CD4-positive, alpha-beta T cell treated with Interferon alpha-2 for 1 hour (primary cell): ENCODE data around the gene SHROOM2.
"Not testable (repeated sequence)": the region's sequence is repeated elsewhere in the genome, so short reads cannot be mapped to it uniquely, and the experiment has no call there.

Source experiments
- DNase-seq, 2 donors: peaks; one replicate each; pipeline ENCODE4 v3.0.0-alpha.2; 2020 to 2022

SHROOM2 gene

DNA sequence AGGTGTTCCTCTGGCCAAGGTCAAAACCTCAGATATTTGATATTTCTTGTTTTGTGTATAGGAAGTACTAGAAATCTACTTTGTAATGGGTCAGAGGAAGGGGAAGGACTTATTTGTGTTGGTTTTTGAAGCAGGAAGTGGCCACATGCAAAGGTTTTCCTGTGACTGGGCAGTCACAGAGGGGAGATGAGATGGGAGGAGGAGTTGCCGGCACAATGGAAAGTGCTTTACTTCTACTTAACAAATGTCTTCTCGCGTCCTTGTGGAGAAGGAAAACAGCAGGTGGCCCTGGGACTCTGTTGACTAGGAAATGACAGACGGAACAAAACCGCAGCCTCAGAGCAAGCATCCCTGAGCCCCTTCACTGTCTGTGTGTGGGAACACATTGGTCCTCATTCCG lies 46.6 kb downstream of the SHROOM2 start:
- DNase-seq = no peak

DNA sequence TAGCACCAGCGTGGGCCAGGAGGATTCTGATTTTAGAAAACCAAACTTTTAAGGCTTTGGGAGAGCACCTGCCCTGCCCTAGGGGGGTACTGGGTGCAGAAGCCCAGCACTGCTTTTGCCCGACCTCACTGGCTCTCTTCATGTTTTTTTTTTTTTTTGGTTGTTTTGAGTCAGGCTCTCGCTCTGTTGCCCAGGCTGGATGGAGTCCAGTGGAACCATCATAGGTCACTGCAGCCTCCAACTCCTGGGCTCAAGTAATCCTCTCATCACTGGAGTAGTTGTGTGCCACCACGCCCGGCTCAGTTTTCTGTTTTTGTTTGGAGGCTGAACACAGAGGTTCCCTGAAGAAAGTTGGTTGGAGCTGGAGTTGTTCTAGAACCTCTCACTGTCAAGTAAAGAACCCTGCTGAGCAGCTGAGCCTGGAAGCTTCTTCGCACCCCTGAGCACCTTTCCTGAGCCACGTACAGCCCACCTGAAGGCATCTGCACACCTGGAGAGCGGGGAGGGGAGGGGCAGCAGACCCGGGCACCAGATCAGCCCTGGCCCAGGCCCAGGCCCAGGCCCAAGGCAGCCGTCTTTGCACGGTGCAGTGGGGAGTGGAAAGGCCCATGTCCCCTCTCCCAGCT lies 49.5 kb downstream of the SHROOM2 start:
- DNase-seq = no peak

DNA sequence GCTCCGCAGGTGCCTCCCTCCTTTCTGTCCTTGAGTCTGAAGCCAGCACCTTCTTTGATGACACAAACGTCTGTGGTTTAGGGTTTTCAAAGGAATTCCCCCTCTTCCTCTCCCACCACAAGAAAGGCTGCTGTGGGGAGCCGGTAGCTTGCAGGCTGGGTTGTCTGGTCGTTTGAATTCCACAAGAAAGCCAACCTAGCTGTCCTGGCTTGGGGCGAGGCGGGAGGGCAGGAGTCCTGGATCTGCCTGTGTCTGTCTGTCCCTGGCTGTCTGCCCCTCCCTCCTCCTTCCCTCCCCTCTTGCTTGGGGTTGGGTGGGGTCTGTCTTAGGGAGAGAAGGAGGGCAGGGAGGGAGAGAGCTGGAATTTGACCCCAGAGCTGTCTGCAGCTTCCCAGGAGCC lies 56.3 kb downstream of the SHROOM2 start:
- DNase-seq = no peak

DNA sequence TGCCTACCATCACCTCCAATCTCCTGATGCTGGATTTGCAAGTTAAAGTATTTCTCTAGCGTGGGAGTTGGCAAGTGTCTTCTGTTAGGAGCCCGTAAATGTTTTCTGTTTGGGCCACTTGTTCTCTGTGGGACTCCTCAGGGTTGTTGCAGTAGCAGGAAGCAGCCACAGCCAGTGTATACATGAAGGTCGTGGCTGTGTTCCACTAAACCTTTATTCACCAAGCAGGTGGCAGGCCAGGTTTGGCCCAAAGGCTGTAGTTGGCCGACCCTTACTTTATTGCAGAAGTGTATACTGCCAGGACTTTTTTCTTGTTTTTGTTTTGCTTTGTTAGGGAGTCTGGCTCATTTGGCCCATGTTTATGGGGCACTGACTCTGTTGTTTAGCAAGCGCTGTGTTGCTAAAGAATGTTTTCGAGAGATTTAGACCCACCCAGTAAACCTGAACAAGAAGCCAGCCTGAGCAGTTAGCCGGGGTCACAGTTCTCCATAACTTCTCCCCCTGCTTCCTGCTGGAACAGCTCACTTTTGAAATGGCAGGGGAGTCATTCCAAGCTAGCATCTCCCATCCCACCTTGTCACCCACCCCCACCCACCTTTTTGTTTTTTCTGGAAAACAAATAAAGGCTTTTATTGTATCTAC lies 58.8 kb downstream of the SHROOM2 start:
- DNase-seq = no peak

DNA sequence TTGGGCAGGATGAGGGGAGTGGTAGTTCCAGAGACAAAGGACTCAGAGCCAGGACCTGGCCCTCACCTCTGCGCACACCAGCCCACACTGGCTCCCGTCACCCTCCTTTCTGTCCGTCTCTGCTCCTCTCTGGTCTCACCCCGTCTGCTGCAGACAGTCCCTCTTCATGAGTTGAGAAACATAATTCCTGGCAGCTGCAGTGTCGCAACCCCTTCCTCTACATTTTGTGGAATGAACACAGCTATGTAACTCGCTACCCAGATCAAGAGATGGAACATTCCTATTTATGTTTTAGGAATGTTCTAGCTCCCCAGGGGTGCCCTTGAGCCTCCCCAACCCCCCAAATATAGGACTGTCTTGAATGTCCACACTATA lies 59.3 kb downstream of the SHROOM2 start:
- no peak for DNase-seq

DNA sequence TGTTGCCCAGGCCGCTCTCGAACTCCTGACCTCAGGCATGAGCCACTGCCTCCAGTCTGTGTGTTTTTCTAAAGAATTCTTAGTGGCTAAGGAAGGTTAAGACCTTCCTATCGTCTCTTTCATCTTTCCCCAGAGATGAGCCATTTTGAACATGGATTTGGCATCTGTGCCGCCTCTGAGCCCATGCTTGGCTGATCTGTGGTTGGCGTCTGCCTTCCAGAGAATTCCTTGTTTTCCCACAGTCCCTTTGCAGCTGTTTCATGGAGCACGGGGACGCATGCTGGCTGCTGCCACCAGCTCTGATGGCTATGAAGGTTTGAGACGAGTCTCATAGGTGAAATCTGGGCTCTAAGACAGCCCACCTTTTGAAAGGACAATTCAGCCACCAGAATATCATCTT lies 60.4 kb downstream of the SHROOM2 start:
- DNase-seq = no peak

DNA sequence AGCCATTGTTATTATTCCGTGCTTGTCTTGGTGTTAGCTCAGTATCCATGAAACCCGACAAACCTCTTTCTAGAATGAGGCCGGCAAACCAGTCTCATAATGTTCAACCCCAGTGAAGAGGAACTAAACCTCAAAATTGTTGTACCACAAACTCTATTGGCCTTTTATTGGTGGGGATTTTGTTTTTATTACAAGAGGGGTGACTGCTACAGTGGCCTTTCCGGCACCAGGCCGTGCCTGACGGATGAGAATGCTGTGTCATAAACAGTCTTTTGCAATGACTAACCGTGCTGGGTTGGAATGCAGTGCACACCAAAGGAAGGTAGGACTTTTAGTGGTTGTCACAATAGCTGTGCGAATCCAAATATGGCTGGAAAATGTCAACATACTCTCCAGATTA lies 60.8 kb downstream of the SHROOM2 start:
- no peak for DNase-seq

DNA sequence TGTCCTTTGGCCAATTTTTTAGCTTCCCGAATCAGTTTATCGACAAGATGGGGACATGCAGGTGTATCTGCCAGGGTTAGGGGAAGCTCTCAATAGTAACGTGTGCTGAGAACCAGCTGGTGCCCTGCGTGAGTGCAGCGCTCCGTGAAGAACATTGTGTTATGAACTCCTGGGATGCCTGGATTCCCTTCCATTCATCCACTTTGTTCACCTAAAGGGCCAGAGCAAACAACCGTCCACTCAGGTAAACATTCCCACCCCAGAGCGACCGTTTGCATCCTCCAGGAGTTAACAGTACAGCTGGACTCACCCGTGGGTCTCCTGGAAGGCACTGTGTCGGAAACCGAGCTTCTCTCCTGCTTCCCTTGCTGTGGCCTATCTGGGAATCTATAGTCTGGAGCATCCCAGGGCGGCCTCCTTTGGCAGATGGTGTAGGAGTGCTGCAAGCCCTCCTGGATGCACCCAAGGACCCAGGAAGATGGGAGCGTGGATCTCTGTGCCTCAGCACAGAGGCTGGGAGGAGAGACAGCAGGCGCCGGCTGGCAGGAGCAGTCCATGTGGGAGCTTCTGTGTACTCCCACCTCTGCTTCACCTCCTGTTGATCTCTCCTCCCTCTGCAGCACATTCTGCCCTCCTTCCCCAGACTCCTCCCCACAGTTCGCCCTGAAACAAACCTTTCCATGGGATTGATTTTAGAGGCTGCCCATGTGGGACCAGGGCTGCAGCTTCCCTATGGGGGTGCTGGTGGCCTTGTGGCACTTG lies 62.7 kb downstream of the SHROOM2 start:
- DNase-seq = no peak

DNA sequence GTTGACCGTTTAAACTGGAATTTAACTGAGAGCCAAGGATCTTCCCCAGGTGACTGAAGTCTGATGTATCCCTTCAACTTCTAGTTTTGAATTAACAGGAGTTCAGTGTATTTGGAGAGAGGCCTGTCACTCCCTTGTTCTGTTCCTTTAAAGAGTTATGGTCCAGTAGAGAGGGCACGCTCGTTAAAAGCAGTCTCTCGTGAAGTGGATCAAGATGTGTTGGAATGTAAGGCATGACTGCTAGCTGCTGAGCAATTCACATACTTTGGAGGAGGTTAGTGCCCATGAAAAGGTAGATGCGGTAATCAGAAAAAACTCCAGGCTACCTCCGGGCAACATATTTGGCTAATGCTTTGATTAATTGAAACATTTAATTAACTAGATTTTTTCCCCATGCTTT lies 65.7 kb downstream of the SHROOM2 start:
- DNase-seq = no peak

DNA sequence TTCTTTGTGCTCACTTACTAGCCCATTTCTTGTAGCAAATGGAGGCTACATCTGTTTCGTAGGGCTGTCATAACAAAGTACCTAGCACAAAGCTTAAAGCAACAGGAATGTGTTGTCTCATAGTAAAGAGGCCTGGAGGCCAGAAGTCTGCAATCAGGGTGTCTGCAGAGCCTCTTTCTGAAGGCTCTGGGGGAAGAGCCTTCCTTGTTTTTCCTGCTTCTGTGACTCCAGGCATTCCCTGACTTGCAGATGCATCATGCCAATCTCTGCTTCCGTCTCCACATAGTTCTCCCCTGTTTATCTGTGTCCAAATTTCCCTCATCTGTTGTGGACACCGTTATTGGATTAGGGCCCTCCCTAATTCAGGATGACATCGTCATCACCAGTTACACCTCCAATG lies 67.1 kb downstream of the SHROOM2 start:
- no peak for DNase-seq

DNA sequence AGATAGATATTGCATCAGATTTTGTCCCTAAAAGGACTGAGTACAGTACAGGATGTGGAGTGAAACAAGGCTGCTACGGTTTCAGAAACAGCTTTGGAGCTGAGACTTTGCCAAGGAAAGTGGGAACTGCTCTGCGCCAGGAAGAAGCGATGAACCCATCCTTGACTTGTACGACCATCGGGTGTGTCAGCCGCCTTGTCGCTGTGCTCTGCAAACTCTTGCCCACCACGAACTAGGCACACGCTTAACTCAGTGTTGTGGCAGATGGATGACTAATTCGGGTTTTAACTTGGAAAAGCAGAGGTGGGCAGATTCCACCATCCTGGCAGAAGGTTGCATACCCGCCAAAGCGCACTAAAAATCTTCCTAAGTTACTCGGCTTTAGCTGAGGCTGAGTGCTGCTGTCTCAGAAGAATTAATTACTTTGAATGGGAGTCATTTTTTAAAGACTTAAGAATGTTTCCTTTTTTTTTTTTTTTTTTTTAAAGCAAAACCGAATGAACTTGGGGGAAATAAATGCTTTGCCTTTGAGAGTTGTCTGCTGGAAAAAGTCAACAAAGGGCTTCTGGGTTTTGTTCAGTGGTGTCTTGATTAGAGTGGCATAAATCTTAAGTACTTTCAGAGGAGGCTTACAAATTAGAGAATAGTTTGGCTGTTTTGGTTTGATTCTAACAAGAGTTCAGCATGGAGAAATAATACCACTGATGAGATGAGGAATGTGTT lies 69.5 kb downstream of the SHROOM2 start:
- no peak for DNase-seq

DNA sequence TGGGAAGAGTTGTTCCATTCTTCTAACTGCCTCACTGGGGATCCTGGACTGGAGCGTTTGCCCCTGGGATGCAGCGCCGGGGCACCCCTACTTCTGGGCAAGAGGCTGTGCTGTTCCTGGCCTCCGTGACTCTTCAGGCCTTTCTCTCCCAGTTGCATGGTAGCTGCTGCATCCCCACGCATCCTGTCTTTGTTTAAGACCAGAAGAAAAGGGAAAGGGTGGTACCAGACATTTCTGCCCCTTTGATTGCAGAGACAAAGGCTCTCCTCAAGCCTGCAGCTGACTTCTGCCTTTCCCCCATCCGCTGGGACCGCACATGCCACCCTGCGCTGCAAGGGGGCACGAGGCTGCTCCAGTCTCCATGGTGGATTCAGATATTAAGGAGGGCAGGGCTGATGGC lies 70.4 kb downstream of the SHROOM2 start:
- DNase-seq = no peak

DNA sequence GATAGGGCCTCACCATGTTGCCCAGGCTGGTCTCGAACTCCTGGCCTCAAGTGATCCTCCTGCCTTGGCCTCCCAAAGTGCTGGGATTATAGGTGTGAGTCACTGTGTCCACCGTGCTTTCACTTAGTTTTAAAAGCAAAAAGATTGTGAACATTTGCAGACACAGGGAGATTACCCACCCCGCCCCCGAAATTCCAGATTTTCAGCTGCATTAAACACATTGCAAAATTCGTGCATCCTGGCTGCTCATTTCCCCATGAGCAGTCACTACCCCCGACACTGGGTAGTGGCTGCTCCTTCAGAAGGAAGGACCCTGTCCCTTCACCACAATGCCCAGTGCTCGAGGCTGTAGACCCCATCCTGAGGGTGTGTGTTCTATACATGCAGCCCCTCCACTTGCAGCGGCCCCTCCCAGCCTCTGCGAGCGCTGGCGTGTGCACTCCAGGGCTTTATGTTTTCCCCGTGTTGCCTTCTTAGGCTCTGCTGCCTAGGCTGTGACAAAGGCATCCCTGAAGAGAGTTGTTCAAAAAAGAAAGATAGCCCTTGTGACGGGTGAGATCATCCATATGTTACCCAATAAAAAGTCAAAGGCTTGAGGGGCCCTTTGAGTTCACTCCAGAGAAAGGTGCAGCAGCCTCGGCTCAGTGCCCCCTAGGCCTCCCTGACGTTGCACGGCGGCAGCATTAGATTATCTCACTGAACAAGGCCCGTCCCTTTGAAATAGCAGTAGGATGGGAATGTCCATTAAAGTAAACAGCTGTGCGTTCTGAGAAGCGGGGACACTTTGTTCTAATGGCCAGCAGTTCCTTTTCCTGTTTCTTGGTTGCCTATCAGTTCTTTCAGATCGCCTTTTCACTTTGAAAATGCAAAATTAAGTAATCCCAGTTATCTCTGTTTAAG lies 71.6 kb downstream of the SHROOM2 start:
- no peak for DNase-seq

DNA sequence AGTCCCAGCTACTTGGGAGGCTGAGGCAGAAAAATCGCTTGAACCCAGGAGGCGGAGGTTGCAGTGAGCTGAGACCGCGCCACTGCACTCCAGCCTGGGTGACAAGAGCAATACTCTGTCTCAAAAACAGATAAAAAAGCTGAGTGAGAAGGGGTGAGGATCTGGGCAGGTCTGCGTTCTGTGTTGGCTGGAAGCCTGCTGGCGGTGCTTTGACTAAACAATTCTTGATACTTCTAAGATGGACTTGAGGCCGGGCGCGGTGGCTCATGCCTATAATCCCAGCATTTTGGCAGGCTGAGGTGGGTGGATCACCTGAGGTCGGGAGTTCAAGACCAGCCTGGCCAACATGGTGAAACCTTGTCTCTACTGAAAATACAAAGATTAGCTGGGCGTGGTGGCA lies 72.5 kb downstream of the SHROOM2 start:
- DNase-seq = not testable (repeated sequence)

DNA sequence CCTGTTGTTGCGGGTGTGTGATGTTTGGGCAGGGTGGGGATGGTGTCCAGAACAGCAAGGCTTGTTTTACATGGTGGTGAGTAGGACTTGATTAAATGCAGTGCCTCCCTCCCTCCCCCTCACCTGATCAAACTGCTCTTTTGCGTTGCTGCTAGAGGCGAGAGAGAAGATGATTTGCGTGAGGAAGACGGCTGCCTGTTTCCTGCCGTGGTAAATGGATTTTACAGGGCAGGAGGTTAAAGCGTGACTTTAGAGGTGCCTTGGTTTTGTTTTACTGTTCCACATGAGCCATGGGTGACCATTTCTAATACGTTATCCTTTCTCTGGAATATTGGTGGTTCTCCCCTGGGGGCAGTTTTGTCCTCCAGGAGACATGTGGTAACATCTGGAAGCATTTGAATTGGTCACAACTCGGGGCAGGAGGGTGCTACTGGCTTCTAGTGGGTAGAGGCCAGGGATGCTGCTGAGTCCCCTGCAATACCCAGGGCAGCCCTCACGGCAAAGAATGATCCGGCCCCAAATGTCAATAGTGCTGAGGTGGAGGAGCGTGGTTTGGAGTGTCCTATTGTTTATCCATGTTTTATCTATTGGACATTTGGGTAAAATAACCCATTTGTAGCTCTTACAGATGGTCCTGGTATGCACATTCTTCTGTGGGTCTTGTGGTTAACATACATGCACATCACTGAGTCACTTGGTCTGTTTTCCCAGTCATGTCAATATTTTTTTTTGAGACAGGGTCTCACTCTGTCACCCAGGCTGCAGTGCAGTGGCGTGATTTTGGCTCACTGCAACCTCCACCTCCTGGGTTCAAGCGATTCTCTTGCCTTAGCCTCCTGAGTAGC lies 73.7 kb downstream of the SHROOM2 start:
- DNase-seq = no peak

DNA sequence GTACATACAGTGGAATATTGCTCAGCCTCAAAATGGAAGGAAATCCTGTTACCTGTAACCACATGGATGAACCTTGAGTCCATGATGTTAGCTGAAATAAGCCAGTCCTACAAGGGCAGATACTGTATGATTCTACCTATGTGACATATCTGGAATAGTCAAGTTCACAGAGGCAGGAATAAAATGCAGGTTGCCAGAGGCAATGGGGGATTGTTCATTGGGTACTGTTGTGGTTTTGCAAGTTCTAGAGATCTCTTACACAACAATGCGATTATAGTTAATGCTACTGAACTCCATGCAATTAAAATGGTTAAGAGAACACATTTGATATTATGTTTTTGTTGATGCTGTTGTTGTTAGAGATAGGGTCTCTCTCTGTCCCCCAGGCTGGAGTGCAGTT lies 74.6 kb downstream of the SHROOM2 start:
- no peak for DNase-seq

DNA sequence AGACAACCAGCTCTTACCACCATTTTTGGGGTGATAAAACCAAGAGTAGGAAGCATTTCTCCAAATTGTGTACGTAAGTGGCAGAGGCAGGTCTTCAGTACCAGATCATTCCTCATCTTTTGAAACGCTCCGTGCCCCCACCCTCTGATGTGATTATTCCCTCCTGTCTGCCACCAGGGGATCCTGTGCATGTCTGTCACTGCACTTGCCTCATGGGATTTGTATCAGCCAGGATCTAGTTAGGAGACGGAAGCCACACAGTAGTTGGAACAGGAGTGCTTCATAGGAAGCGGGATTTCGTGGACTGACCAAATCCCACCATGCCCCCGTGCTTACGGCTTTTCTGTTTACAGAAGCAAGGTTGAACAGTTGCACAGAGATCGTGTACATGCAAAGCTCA lies 75.5 kb downstream of the SHROOM2 start:
- no peak for DNase-seq

DNA sequence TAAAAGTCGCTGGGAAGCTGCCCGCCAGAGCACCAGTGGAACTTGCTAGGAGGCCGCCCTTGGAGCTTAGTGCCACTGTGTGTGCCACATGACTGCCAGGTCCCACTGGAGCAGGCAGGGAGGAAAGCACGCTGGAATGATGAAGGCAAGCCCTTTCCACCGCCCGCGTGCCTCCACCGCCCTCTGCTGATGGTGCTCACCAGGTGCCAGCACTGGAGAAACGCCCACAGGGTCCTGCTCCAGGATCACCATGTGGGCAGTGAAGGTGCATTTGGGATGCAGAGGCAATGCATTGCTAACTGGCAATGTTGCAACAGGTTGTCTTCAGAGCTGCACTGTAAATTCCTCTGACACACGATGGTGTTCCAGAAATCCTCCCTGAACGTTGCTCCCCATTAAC lies 76.3 kb downstream of the SHROOM2 start:
- no peak for DNase-seq

DNA sequence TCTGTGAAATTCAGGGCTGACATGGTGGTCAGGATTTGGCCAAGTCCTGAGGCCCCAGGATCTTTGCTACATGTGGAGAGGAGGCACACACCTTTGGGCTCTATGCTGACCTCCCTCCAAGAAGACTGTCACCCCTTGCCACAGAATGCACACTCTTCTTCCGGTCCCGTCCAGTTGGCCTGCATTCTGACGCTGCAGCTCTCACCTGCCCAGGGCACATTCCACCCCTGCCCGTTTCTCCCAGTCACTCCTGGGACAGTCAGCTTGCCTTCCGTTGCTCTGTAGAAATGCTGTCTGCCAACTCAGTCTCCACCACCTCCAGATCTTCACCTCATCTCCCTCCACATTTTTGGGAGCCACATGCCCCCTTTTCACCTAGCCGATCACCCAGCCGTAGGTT lies 76.7 kb downstream of the SHROOM2 start:
- DNase-seq = no peak

DNA sequence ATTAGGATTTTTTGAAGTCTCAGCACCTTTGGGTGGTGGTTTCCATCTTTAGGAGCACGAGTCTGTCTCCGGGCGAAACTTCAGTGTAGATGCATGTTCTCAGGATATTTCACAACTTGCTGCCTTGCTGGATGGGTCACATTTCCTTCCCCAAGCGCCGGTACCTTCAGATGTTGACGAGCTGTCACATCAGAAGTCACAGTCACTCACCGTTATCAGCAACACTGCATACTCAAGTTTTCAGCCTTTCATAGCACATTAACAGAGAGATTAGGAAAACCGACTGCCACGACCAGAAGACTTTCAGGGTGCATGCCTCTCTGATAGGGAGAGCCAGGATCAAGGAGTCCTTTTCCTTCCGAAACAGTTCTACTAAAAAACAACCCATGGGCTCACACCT lies 77.8 kb downstream of the SHROOM2 start:
- DNase-seq = no peak

DNA sequence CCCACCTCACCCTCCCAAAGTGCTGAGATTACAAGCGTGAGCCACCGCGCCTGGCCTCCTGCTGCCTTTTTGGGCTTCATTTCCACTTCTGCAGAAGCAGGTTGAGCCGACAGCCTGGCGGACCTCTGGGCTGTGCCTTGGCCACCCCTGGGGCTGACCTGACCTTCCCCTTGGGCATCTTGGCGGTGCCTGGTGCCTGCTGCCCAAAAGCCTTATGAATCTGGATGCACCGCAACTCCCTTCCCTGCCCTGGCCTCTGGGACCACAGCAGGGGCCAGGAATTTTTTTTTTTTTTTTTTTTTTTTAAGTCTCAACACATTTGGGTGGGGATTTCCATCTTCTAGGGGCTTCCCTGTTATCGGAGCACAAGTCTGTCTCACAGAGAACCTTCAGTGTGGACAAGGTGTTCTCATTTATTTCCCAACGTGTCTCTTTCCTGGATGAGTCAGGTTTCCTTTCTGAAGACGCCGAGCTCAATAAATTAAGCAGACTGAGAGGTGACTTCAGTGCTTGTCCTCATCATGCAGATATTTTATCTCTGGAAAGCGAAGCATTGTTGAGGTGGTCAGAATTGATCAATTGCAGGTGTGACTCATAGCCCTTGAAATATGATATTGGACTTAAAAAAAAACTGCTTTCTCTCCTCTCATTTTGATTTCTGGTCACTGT lies 79.7 kb downstream of the SHROOM2 start:
- DNase-seq = no peak
